ENCODE measurements around the gene ADGRG2. TPM values are rescaled to one million over a fixed set of nuclear protein-coding genes. Genes with fewer than 3 reads are reported as not detected.

The ADGRG2 gene
- total and polyA plus RNA-seq, 3 donors from 2014 or later, result 5.0 to 17.2 (median 5.8) TPM

GRCh38 chrX:18971506-18971905 is 150.8 kb downstream of the ADGRG2 start:
- TF ChIP-seq POLR2A (IDR thresholded peaks at IDR 0.05) (no peak), CTCF (IDR thresholded peaks at IDR 0.05) (no peak)
- WGBS, 2 donors, result 50 to 51% methylated on average over 2 of the region's 2 CpGs
- no peak overlapping the region for H3K27ac ChIP-seq
- no peaks in the 10 kb centered on the region for H3K9me3 ChIP-seq
- DNase-seq, result no peak
- H3K36me3 ChIP-seq (ENCODE audit: low read depth, missing control alignments), result no peaks in the 10 kb centered on the region
- H3K4me3 ChIP-seq, result no peak overlapping the region
- H3K4me1 ChIP-seq, result no peaks in the 10 kb centered on the region
- H3K27me3 ChIP-seq, result no peaks in the 10 kb centered on the region
- intact Hi-C loops (cut with DNase I; ENCODE audit: low total_unique reads), result no loop called here

GRCh38 chrX:18970465-18970864 is 151.8 kb downstream of the ADGRG2 start:
- Histone ChIP-seq H3K4me3 (no peak overlapping the region), H3K27me3 (no peaks in the 10 kb centered on the region), H3K27ac (no peak overlapping the region), H3K9me3 (no peaks in the 10 kb centered on the region), H3K4me1 (no peaks in the 10 kb centered on the region), H3K36me3 (ENCODE audit: low read depth, missing control alignments) (no peaks in the 10 kb centered on the region)
- no peak for DNase-seq
- intact Hi-C loops (cut with DNase I; ENCODE audit: low total_unique reads), result no loop called here
- TF ChIP-seq CTCF (IDR thresholded peaks at IDR 0.05) (no peak), POLR2A (IDR thresholded peaks at IDR 0.05) (no peak)

- H3K4me3 ChIP-seq, result no peak overlapping the region
- no peaks in the 10 kb centered on the region for H3K9me3 ChIP-seq
- H3K27me3 ChIP-seq, result no peaks in the 10 kb centered on the region
- H3K27ac ChIP-seq, result no peak overlapping the region
- no peak for DNase-seq
- H3K4me1 ChIP-seq, result no peaks in the 10 kb centered on the region
- intact Hi-C loops (cut with DNase I; ENCODE audit: low total_unique reads), result no loop called here
- no peaks in the 10 kb centered on the region for H3K36me3 ChIP-seq (ENCODE audit: low read depth, missing control alignments)
- 90 to 94% methylated on average over 5 of the region's 5 CpGs for WGBS, 2 donors
- no peak for TF ChIP-seq POLR2A (IDR thresholded peaks at IDR 0.05)
- TF ChIP-seq CTCF (IDR thresholded peaks at IDR 0.05), result no peak
Observed at GRCh38 chrX:18966624-18967023, 155.6 kb downstream of the ADGRG2 start.

- Histone ChIP-seq H3K4me3 (no peak overlapping the region), H3K27ac (no peak overlapping the region), H3K9me3 (no peaks in the 10 kb centered on the region), H3K36me3 (ENCODE audit: low read depth, missing control alignments) (no peaks in the 10 kb centered on the region), H3K4me1 (no peaks in the 10 kb centered on the region), H3K27me3 (no peaks in the 10 kb centered on the region)
- intact Hi-C loops (cut with DNase I; ENCODE audit: low total_unique reads), result no loop called here
- DNase-seq, result no peak
- no peak for TF ChIP-seq POLR2A (IDR thresholded peaks at IDR 0.05)
- TF ChIP-seq CTCF (IDR thresholded peaks at IDR 0.05), result no peak
- 72 to 79% methylated on average over 9 of the region's 9 CpGs for WGBS, 2 donors
Observed at GRCh38 chrX:18964901-18965300, 157.4 kb downstream of the ADGRG2 start.

GRCh38 chrX:18964026-18964425 is 158.2 kb downstream of the ADGRG2 start:
- TF ChIP-seq CTCF (IDR thresholded peaks at IDR 0.05) (no peak), POLR2A (IDR thresholded peaks at IDR 0.05) (no peak)
- intact Hi-C loops (cut with DNase I; ENCODE audit: low total_unique reads), result no loop called here
- H3K36me3 ChIP-seq (ENCODE audit: low read depth, missing control alignments), result no peaks in the 10 kb centered on the region
- DNase-seq, result no peak
- no peaks in the 10 kb centered on the region for H3K27me3 ChIP-seq
- no peaks in the 10 kb centered on the region for H3K4me1 ChIP-seq
- H3K27ac ChIP-seq, result no peak overlapping the region
- WGBS, 2 donors, result 71 to 79% methylated on average over 3 to 4 of the region's 4 CpGs
- H3K4me3 ChIP-seq, result no peak overlapping the region
- H3K9me3 ChIP-seq, result no peaks in the 10 kb centered on the region

Data from testis (tissue), 3 donors.